Lung (tissue), 12 donors: ENCODE data around the gene GNG7. TPM values are rescaled to one million over a fixed set of nuclear protein-coding genes. Genes with fewer than 3 reads are reported as not detected.
"Not testable (repeated sequence)": the region's sequence is repeated elsewhere in the genome, so short reads cannot be mapped to it uniquely, and the experiment has no call there.

Experiments
- ATAC-seq: fragments of 200-7000 bp; cut with Tn5 transposase; one replicate; pipeline ENCODE4 v1.9.1; 2020; ENCODE audit warnings: moderate number of reproducible peaks; ENCODE audit not compliant: insufficient read depth, low FRiP score
- DNase-seq, 3 donors: peaks; one replicate each; pipeline ENCODE4 v3.0.0-alpha.2; 2013 to 2017
- H3K27ac ChIP-seq, 2 donors: one replicate each; pipeline ENCODE4 v1.5.1; 2013; ENCODE audit warnings: mild to moderate bottlenecking in 2 of 2, moderate library complexity in 2 of 2, control low read depth in 1 of 2, inconsistent platforms in 1 of 2, low read depth in 1 of 2, low read length in 1 of 2
- H3K27me3 ChIP-seq, 3 donors: one replicate each; pipeline ENCODE4 v1.5.1; 2013; ENCODE audit warnings: low read length in 2 of 3; ENCODE audit not compliant: control insufficient read depth in 3 of 3, insufficient read depth in 3 of 3
- H3K36me3 ChIP-seq, 4 donors: one replicate each; pipeline ENCODE4 v1.5.1; 2013; ENCODE audit warnings: low read length in 4 of 4, mild to moderate bottlenecking in 1 of 4, moderate library complexity in 1 of 4; ENCODE audit not compliant: control insufficient read depth in 4 of 4, insufficient read depth in 4 of 4
- H3K4me1 ChIP-seq, 5 donors: one replicate each; pipeline ENCODE4 v1.5.1; 2013; ENCODE audit warnings: low read length in 5 of 5, mild to moderate bottlenecking in 2 of 5, moderate library complexity in 1 of 5; ENCODE audit not compliant: control insufficient read depth in 5 of 5, insufficient read depth in 5 of 5
- H3K4me3 ChIP-seq: one replicate; pipeline ENCODE4 v1.5.1; 2013; ENCODE audit warnings: mild to moderate bottlenecking, control low read depth, moderate library complexity
- H3K9ac ChIP-seq, 2 donors: one replicate each; pipeline ENCODE4 v1.5.1; 2013; ENCODE audit warnings: low read length in 2 of 2, control low read depth in 1 of 2; ENCODE audit not compliant: insufficient read depth in 1 of 2
- H3K9me3 ChIP-seq, 4 donors: one replicate each; pipeline ENCODE4 v1.5.1; 2013; ENCODE audit warnings: low read length in 3 of 4, mild to moderate bottlenecking in 1 of 4, moderate library complexity in 1 of 4; ENCODE audit not compliant: control insufficient read depth in 4 of 4, insufficient read depth in 3 of 4
- CTCF ChIP-seq: IDR thresholded peaks from 2 replicates; pipeline ENCODE4 v1.5.1; 2012; ENCODE audit warnings: mild to moderate bottlenecking; ENCODE audit errors: control extremely low read depth, extremely low read depth
- WGBS, 2 donors: extraction: QIAGEN DNeasy Blood & Tissue Kit; methylation state at CpG; one replicate each; pipeline ENCODE4 v1.1.7; 2013; 5-methylcytosine and 5-hydroxymethylcytosine counted together
- polyA plus RNA-seq, 2 donors: library from polyadenylated mRNA; stranded (reverse); fragments of 200-250 nt; gene quantifications; one replicate each; pipeline ENCODE4 v1.2.1, GENCODE V29; 2013
- total RNA-seq, 2 donors: library from RNA; depleted of rRNA in 1 of 2; stranded (reverse); fragments of >200 nt in 1 of 2; gene quantifications; one replicate each; pipeline ENCODE4 v1.2.1, GENCODE V29; 2014 to 2021
- donor health status: control.
- donor health status: control.
- donor health status: Bipolar disorder and iron deficiency.
- donor health status: healthy.
- donor health status: DM: yes; HTN: yes; CAD: no.

GNG7 gene
- total and polyA plus RNA-seq, 4 donors, result 1.6 to 4.5 (median 2.8) TPM

GRCh38 chr19:2715470-2716274 lies 13.2 kb upstream of the GNG7 start:
- no peak overlapping the region for H3K27ac ChIP-seq
- peaks cover 0 to 11% (median 0%) of the 10 kb centered on the region in 3 donors for H3K27me3 ChIP-seq
- ATAC-seq (no peak), DNase-seq (no peak)
- no peak for TF ChIP-seq CTCF
- peaks cover 0 to 7% (median 0%) of the 10 kb centered on the region in 5 donors for H3K4me1 ChIP-seq
- peaks cover 0 to 17% (median under 1%) of the 10 kb centered on the region in 4 donors for H3K9me3 ChIP-seq
- no peak overlapping the region for H3K4me3 ChIP-seq
- 92 to 98% methylated on average over 12 of the region's 12 CpGs for WGBS, 2 donors
- no peaks in the 10 kb centered on the region for H3K36me3 ChIP-seq
- no peak overlapping the region for H3K9ac ChIP-seq

- H3K9ac ChIP-seq, result no peak overlapping the region
- no peak for TF ChIP-seq CTCF
- peaks cover 0 to 17% (median under 1%) of the 10 kb centered on the region in 4 donors for H3K9me3 ChIP-seq
- no peaks in the 10 kb centered on the region for H3K36me3 ChIP-seq
- DNase-seq, result no peak
- ATAC-seq, result no peak
- 84 to 91% methylated on average over 15 to 16 of the region's 16 CpGs for WGBS, 2 donors
- peaks cover 0 to 3% (median 0%) of the 10 kb centered on the region in 5 donors for H3K4me1 ChIP-seq
- H3K27ac ChIP-seq, result no peak overlapping the region
- peaks cover 0 to 7% (median 0%) of the 10 kb centered on the region in 3 donors for H3K27me3 ChIP-seq
- no peak overlapping the region for H3K4me3 ChIP-seq
Measured at GRCh38 chr19:2714531-2715269, 12.2 kb upstream of the GNG7 start.

- ATAC-seq, H3K4me3 ChIP-seq, H3K27ac ChIP-seq, H3K27me3 ChIP-seq, H3K9ac ChIP-seq, DNase-seq, H3K36me3 ChIP-seq, H3K4me1 ChIP-seq: not testable (repeated sequence)
- peaks cover 0 to 17% (median under 1%) of the 10 kb centered on the region in 4 donors for H3K9me3 ChIP-seq
- WGBS, 2 donors, result 34 to 69% methylated on average over 1 of the region's 1 CpG
Measured at GRCh38 chr19:2714102-2714501, 11.6 kb upstream of the GNG7 start.

- H3K4me3 ChIP-seq, H3K27ac ChIP-seq, H3K36me3 ChIP-seq, H3K9ac ChIP-seq, H3K27me3 ChIP-seq, H3K4me1 ChIP-seq, ATAC-seq, DNase-seq: not testable (repeated sequence)
- H3K9me3 ChIP-seq, result peaks cover 0 to 17% (median under 1%) of the 10 kb centered on the region in 4 donors
- WGBS, 2 donors, result 83 to 89% methylated on average over 3 of the region's 3 CpGs
Measured at GRCh38 chr19:2713170-2713569, 10.7 kb upstream of the GNG7 start.
